Epithelial cell of proximal tubule (primary cell): Measurements from ENCODE around the gene NUDT21. TPM values are rescaled to one million over a fixed set of nuclear protein-coding genes. Genes with fewer than 3 reads are reported as not detected.

Experiments used
- DNase-seq: peaks from one replicate; pipeline ENCODE4 v3.0.0-alpha.2; 2011; ENCODE audit warnings: low read depth
- H3K4me3 ChIP-seq: 2 replicates; pipeline ENCODE4 v1.5.1; 2011; ENCODE audit warnings: low read depth, mild to moderate bottlenecking, low read length
- CTCF ChIP-seq: conservative IDR thresholded peaks from 2 replicates; pipeline ENCODE4 v1.5.1; 2012; ENCODE audit warnings: low read depth, mild to moderate bottlenecking, low read length
- total RNA-seq: library from RNA; depleted of rRNA; stranded (reverse); fragments of >200 nt; gene quantifications from 2 replicates; pipeline ENCODE4 v1.2.3, GENCODE V29; 2015

Gene NUDT21
- total RNA-seq, 1 donor from 2014 or later = 78.2 TPM

GRCh38 chr16:56419740-56420548, 31.2 kb downstream of the NUDT21 start:
- no peak overlapping the region for H3K4me3 ChIP-seq
- DNase-seq = no peak

GRCh38 chr16:56417138-56417537, 34.0 kb downstream of the NUDT21 start:
- DNase-seq = no peak
- no peak for TF ChIP-seq CTCF
- no peak overlapping the region for H3K4me3 ChIP-seq

More at GRCh38 chr16:56419740-56420548, 31.2 kb downstream of the NUDT21 start:
- no peak for TF ChIP-seq CTCF

GRCh38 chr16:56415875-56416274, 35.3 kb downstream of the NUDT21 start:
- no peak for TF ChIP-seq CTCF
- DNase-seq = no peak
- no peak overlapping the region for H3K4me3 ChIP-seq

GRCh38 chr16:56414366-56414765, 36.8 kb downstream of the NUDT21 start:
- no peak for TF ChIP-seq CTCF

GRCh38 chr16:56413381-56413780, 37.8 kb downstream of the NUDT21 start:
- no peak for TF ChIP-seq CTCF
- no peak overlapping the region for H3K4me3 ChIP-seq
- DNase-seq = no peak

More at GRCh38 chr16:56414366-56414765, 36.8 kb downstream of the NUDT21 start:
- no peak overlapping the region for H3K4me3 ChIP-seq
- DNase-seq = no peak

- no peak overlapping the region for H3K4me3 ChIP-seq
- no peak for DNase-seq
- TF ChIP-seq CTCF = no peak
These were observed 39.5 kb downstream of the NUDT21 start for GRCh38 chr16:56411624-56412023.

GRCh38 chr16:56411123-56411522, 40.0 kb downstream of the NUDT21 start:
- no peak for DNase-seq
- no peak overlapping the region for H3K4me3 ChIP-seq
- TF ChIP-seq CTCF = no peak
